GM12872 (cell line): ENCODE measurements around the gene NR0B1.

ENCODE experiments used
- TF ChIP-seq, protein P1 (sequence below): IDR thresholded peaks from 3 replicates; pipeline ENCODE4 v1.5.1; 2011; ENCODE audit warnings: low read depth, mild to moderate bottlenecking, low read length, moderate library complexity; ENCODE audit not compliant: insufficient read depth

The NR0B1 gene

GRCh38 chrX:30309139-30309571, at the start of gene NR0B1:
TSS of gene NR0B1 (minus strand) at chrX:30309390. CDS start at chrX:30309363, 27 bp downstream.
- TF ChIP-seq, protein P1, sequence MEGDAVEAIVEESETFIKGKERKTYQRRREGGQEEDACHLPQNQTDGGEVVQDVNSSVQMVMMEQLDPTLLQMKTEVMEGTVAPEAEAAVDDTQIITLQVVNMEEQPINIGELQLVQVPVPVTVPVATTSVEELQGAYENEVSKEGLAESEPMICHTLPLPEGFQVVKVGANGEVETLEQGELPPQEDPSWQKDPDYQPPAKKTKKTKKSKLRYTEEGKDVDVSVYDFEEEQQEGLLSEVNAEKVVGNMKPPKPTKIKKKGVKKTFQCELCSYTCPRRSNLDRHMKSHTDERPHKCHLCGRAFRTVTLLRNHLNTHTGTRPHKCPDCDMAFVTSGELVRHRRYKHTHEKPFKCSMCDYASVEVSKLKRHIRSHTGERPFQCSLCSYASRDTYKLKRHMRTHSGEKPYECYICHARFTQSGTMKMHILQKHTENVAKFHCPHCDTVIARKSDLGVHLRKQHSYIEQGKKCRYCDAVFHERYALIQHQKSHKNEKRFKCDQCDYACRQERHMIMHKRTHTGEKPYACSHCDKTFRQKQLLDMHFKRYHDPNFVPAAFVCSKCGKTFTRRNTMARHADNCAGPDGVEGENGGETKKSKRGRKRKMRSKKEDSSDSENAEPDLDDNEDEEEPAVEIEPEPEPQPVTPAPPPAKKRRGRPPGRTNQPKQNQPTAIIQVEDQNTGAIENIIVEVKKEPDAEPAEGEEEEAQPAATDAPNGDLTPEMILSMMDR: no peak

DNA sequence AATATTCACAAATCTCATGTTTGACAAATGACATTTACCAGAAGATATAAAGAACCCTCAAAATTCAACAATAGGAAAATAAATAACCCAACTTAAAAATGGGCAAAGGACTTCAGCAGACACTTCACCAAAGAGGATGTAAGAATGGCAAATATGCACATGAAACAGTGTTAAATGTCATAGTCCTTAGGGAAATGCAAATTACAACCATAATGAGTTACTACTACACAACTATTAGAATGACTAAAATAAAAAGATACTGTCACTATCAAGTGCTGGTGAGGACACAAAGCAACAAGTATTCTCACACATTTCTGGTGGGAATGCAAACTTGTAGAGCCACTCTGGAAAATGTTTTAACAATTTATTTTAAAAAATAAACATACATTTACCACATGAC, 40.8 kb upstream of the NR0B1 start:
- TF ChIP-seq, protein P1: no peak

DNA sequence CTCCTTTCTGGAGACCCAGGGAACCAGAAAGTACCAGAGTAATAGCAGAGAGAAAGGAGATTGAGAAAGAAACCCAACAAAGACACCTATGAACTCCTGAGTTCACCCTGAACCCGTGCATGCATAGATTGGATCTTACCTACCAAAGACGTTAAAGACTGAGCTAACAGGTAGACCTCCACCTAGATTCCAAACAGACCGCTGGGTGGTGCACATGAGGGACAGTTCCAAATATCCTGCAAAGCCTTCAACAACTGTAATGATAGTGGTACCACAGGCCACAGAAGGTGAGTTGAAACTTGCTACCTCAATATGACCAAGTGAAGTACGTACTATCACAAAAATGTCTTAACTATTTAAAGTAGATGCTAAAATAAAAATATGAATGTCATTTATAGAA, 34.0 kb upstream of the NR0B1 start:
- TF ChIP-seq, protein P1: peak; percentile 14; the same call in 1 of the 3 replicates

GRCh38 chrX:30340753-30341152, 31.6 kb upstream of the NR0B1 start:
- TF ChIP-seq, protein P1: no peak

DNA sequence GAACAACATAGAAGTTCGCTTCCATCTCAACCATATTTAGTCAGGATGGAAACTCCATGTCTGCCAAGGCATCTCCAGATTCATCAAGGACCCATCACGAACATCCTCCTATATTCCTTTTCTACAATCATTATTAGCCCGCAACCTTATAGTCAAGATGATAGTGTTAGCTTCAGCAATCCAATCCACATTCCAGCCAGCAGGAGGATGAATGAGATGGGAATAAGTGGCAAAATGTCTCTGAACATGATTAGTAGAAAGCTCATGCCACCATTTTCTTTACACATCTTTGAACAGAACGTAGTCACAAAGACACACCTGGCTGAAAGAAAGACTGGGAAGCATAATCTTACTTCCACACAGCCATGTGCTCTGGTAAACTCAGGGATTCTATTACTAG, 18.6 kb upstream of the NR0B1 start:
- TF ChIP-seq, protein P1: no peak

DNA sequence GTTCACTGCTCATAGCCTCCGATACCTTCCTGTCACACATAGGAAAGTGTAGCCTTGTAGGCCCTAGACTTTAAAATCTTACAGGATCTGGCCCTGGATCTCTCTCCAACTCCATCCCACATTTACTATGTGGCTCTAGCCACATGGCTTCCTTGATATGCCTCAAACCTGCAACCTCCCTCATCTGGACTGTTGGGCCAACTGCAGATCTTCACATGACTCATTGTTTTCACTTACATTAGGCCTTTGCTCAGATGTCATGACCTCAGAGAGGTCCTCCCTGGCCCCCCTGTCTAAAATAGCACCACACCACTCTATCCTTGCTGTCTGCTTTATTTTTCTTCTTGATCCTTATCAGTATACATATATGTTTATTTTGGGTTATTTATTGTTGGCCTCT, 8.1 kb upstream of the NR0B1 start:
- TF ChIP-seq, protein P1: no peak

GRCh38 chrX:30313322-30313721, 4.1 kb upstream of the NR0B1 start:
- TF ChIP-seq, protein P1: no peak
